ENCODE data around the gene CHM.
A peak's percentile ranks its signal among the peaks of the same experiment; 100 is the strongest.
"Not testable (repeated sequence)": the region's sequence is repeated elsewhere in the genome, so short reads cannot be mapped to it uniquely, and the experiment has no call there.

The CHM gene

GRCh38 chrX:85922821-85923220 lies 124.5 kb downstream of the CHM start:
- POLR2A ChIA-PET (ENCODE audit: low non-redundant PET): no interaction called here
- CTCF ChIA-PET: no interaction called here
- H3K27ac ChIP-seq: no peak overlapping the region

GRCh38 chrX:85916656-85917280 lies 130.6 kb downstream of the CHM start:
- CTCF ChIA-PET; POLR2A ChIA-PET (ENCODE audit: low non-redundant PET); DNase-seq (ENCODE audit: low spot score); H3K27ac ChIP-seq: not testable (repeated sequence)

More at GRCh38 chrX:85922821-85923220, 124.5 kb downstream of the CHM start:
- TF ChIP-seq, protein P1, sequence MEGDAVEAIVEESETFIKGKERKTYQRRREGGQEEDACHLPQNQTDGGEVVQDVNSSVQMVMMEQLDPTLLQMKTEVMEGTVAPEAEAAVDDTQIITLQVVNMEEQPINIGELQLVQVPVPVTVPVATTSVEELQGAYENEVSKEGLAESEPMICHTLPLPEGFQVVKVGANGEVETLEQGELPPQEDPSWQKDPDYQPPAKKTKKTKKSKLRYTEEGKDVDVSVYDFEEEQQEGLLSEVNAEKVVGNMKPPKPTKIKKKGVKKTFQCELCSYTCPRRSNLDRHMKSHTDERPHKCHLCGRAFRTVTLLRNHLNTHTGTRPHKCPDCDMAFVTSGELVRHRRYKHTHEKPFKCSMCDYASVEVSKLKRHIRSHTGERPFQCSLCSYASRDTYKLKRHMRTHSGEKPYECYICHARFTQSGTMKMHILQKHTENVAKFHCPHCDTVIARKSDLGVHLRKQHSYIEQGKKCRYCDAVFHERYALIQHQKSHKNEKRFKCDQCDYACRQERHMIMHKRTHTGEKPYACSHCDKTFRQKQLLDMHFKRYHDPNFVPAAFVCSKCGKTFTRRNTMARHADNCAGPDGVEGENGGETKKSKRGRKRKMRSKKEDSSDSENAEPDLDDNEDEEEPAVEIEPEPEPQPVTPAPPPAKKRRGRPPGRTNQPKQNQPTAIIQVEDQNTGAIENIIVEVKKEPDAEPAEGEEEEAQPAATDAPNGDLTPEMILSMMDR (conservative IDR thresholded peaks at IDR 0.05; ENCODE audit: low read depth): no peak
- peak; percentile 5 for DNase-seq (ENCODE audit: low spot score)

GRCh38 chrX:85914431-85914830 lies 132.9 kb downstream of the CHM start:
- TF ChIP-seq, protein P1 (conservative IDR thresholded peaks at IDR 0.05; ENCODE audit: low read depth): no peak
- ChIA-PET CTCF (no interaction called here), POLR2A (ENCODE audit: low non-redundant PET) (no interaction called here)
- no peak for DNase-seq (ENCODE audit: low spot score)
- no peak overlapping the region for H3K27ac ChIP-seq

DNA sequence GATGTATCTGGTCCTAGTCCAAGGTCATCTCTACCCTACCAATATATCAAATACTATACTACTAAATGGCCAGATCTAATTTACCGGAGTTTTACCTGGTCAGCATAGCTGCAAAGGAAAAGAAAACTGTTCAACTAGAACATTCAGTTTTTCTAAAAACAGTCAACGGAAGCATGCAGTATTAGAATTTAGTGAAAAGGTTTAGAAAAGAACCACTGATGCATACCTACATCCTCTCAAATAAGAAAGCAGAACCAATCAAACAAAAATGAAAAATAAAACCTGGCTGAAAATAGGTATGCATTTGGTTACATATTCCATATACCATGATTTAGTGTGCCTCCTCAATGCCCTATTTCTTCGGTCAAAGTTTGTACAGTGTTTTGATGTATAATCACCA lies 140.0 kb downstream of the CHM start:
- no peak overlapping the region for H3K27ac ChIP-seq
- TF ChIP-seq, protein P1 (conservative IDR thresholded peaks at IDR 0.05; ENCODE audit: low read depth): no peak
- DNase-seq (ENCODE audit: low spot score): no peak
- CTCF ChIA-PET: no interaction called here
- POLR2A ChIA-PET (ENCODE audit: low non-redundant PET): no interaction called here

- TF ChIP-seq, protein P1 (conservative IDR thresholded peaks at IDR 0.05; ENCODE audit: low read depth): no peak
- no peak for DNase-seq (ENCODE audit: low spot score)
- H3K27ac ChIP-seq: no peak overlapping the region
- ChIA-PET CTCF (no interaction called here), POLR2A (ENCODE audit: low non-redundant PET) (no interaction called here)
These were observed 141.0 kb downstream of the CHM start for GRCh38 chrX:85906399-85906798.

- TF ChIP-seq, protein P1 (conservative IDR thresholded peaks at IDR 0.05; ENCODE audit: low read depth): no peak
- POLR2A ChIA-PET (ENCODE audit: low non-redundant PET): no interaction called here
- no peak overlapping the region for H3K27ac ChIP-seq
- DNase-seq (ENCODE audit: low spot score): no peak
- CTCF ChIA-PET: no interaction called here
These were observed 141.5 kb downstream of the CHM start for GRCh38 chrX:85905851-85906250.

GRCh38 chrX:85903692-85904471 lies 143.5 kb downstream of the CHM start:
- no peak overlapping the region for H3K27ac ChIP-seq
- ChIA-PET CTCF (no interaction called here), POLR2A (ENCODE audit: low non-redundant PET) (no interaction called here)
- DNase-seq (ENCODE audit: low spot score): no peak
- TF ChIP-seq, protein P1 (conservative IDR thresholded peaks at IDR 0.05; ENCODE audit: low read depth): no peak

Measured in RWPE1 (cell line).